K562 (cell line): ENCODE results near the gene DCAF6. TPM values are rescaled to one million over a fixed set of nuclear protein-coding genes. Genes with fewer than 3 reads are reported as not detected.

Experiments used
- CBX1 ChIP-seq: sonication (generic); IDR thresholded peaks from 2 replicates; pipeline ENCODE4 v1.6.1; 2016; ENCODE audit warnings: antibody characterized with exemption, low read depth, mild to moderate bottlenecking
- CBX5 ChIP-seq: IDR thresholded peaks from 2 replicates; pipeline ENCODE4 v1.6.1; 2014; ENCODE audit warnings: low read depth, borderline replicate concordance
- CC2D1A ChIP-seq: fragments of 450-650 bp; IDR thresholded peaks from 2 replicates; pipeline ENCODE4 v1.6.1; 2017; ENCODE audit warnings: mild to moderate bottlenecking
- HNRNPH1 ChIP-seq: fragments of 200-400 bp; formaldehyde crosslinking; optimal IDR thresholded peaks from 2 replicates; pipeline ENCODE3; 2017; ENCODE audit warnings: low read depth, mild to moderate bottlenecking, low read length, moderate library complexity
- NFE2L1 ChIP-seq: fragments of 450-650 bp; IDR thresholded peaks from 2 replicates; pipeline ENCODE4 v1.6.1; 2016; ENCODE audit warnings: missing genetic modification characterization, low read depth, mild to moderate bottlenecking, missing compliant biosample characterization, moderate library complexity, borderline replicate concordance
- NKRF ChIP-seq: fragments of 450-650 bp; IDR thresholded peaks from 2 replicates; pipeline ENCODE4 v1.6.1; 2016; ENCODE audit warnings: borderline replicate concordance
- PHF8 ChIP-seq: fragments of 200-600 bp; sonication (generic); IDR thresholded peaks from 2 replicates; pipeline ENCODE4 v1.6.1; 2012; ENCODE audit warnings: mixed run types, mild to moderate bottlenecking, inconsistent platforms, low read length, moderate library complexity, borderline replicate concordance
- PRMT5 ChIP-seq: sonication (generic); formaldehyde crosslinking; IDR thresholded peaks from 2 replicates; pipeline ENCODE4 v1.5.0; 2020; ENCODE audit warnings: missing genetic modification reagents
- PURB ChIP-seq: sonication (generic); formaldehyde crosslinking; IDR thresholded peaks from 2 replicates; pipeline ENCODE4 v1.9.0; 2021; ENCODE audit warnings: low read depth, mild to moderate bottlenecking, missing genetic modification reagents
- RFX5 ChIP-seq: IDR thresholded peaks from 2 replicates; pipeline ENCODE4 v1.6.1; 2011; ENCODE audit warnings: low read depth, mild to moderate bottlenecking, improper control_type of control experiment, low read length
- SLC30A9 ChIP-seq: fragments of 250-450 bp; sonication (Bioruptor Pico); IDR thresholded peaks from 2 replicates; pipeline ENCODE4 v1.8.0; 2022; ENCODE audit warnings: mild to moderate bottlenecking, moderate library complexity
- SOX6 ChIP-seq: fragments of 450-650 bp; IDR thresholded peaks from 2 replicates; pipeline ENCODE4 v1.6.1; 2014; ENCODE audit warnings: mild to moderate bottlenecking
- ZC3H4 ChIP-seq: sonication (generic); formaldehyde crosslinking; IDR thresholded peaks from 2 replicates; pipeline ENCODE4 v1.9.0; 2021; ENCODE audit warnings: missing genetic modification reagents, borderline replicate concordance
- ZNF133 ChIP-seq: fragments of 250-450 bp; sonication (Bioruptor Pico); IDR thresholded peaks from 2 replicates; pipeline ENCODE4 v1.4.0; 2020; ENCODE audit warnings: mild to moderate bottlenecking
- ZNF143 ChIP-seq: sonication (generic); formaldehyde crosslinking; IDR thresholded peaks from 2 replicates; pipeline ENCODE4 v1.9.0; 2022; ENCODE audit warnings: mild to moderate bottlenecking, missing genetic modification reagents
- ZNF444 ChIP-seq: fragments of 250-450 bp; sonication (Bioruptor Pico); IDR thresholded peaks from 2 replicates; pipeline ENCODE4 v1.4.0; 2020; ENCODE audit warnings: mild to moderate bottlenecking, moderate library complexity
- polyA plus RNA-seq, 8 experiments: library from polyadenylated mRNA; depleted of rRNA in 4 of 8; stranded (reverse) in 5 of 8; unstranded in 3 of 8; fragments of >200 nt; fragmentation: Nextera tagmentation in 2 of 8; fragmentation: Illumina TruSeq in 1 of 8; extraction: Ambion mirVana in 2 of 8; extraction: Trizol in 1 of 8; gene quantifications; 2 replicates each; pipeline versions ENCODE4 v1.2.1 to v1.2.3, GENCODE V29; 2011 to 2014; ENCODE audit warnings: inconsistent platforms in 1 of 8, missing spikeins in 1 of 8
- total RNA-seq, 7 experiments: library from RNA; depleted of rRNA in 6 of 7; stranded (reverse); fragments of >200 nt in 6 of 7; fragmentation: Illumina TruSeq in 2 of 7; extraction: Trizol in 2 of 7; gene quantifications; 2 replicates each; pipeline versions ENCODE4 v1.2.1 to v1.2.3, GENCODE V29; 2011 to 2021; ENCODE audit warnings: low replicate concordance in 1 of 7
- TF ChIP-seq, protein P1 (sequence below), 2 experiments: fragments of 450-650 bp; IDR thresholded peaks; 2 replicates each; pipeline ENCODE4 v1.6.1; 2016; ENCODE audit warnings: mild to moderate bottlenecking in 2 of 2, borderline replicate concordance in 1 of 2, low read depth in 1 of 2, moderate library complexity in 1 of 2

Gene DCAF6
- total and polyA plus RNA-seq, 9 of the 15 experiments (the other 6 are each of a cell fraction or from before 2014, with no cell fraction given) = 19.1 to 102 (median 46.3) TPM

DNA sequence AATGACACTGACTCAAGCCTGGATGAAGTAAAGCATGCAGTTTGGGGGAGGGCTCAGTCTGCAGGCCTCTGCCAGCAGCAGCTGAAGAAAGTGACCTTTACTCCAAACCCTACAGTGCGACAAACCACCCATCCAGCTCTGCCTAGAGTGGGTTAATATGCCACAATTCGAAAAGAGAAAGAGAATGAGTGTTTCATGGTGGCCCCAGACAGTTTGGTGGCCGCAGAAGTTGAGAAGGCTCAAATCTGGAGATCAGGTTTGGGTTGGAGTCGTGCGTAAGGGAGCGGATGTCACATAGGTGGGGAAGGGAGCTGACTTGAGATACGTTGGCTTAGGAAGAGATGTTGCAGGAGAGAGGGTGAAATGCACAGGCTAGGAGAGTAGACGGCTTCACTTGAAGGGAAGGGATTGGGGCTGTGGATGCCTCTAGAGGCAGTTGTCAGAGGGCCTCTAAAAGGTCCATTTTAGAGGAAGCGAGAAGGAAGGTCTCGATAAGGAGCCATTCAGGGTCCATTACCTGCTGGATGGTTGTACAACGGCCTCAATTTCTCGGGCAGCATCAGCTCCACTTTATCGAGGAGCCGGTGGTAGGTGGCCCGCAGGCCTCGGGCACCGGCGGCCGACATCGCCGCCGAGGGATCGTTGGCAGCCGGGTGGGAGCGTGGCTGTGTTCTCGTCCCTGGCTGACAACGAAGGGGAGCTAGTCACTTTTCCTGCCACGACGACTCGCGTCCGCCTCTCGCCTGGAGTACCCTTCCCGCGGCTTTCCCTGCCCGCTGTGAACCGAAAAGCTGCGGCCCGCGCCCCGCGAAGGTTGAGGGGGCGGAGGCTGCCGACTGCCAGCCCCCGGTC is 1.0 kb upstream of the DCAF6 start (continued):
- TF ChIP-seq, protein P1, sequence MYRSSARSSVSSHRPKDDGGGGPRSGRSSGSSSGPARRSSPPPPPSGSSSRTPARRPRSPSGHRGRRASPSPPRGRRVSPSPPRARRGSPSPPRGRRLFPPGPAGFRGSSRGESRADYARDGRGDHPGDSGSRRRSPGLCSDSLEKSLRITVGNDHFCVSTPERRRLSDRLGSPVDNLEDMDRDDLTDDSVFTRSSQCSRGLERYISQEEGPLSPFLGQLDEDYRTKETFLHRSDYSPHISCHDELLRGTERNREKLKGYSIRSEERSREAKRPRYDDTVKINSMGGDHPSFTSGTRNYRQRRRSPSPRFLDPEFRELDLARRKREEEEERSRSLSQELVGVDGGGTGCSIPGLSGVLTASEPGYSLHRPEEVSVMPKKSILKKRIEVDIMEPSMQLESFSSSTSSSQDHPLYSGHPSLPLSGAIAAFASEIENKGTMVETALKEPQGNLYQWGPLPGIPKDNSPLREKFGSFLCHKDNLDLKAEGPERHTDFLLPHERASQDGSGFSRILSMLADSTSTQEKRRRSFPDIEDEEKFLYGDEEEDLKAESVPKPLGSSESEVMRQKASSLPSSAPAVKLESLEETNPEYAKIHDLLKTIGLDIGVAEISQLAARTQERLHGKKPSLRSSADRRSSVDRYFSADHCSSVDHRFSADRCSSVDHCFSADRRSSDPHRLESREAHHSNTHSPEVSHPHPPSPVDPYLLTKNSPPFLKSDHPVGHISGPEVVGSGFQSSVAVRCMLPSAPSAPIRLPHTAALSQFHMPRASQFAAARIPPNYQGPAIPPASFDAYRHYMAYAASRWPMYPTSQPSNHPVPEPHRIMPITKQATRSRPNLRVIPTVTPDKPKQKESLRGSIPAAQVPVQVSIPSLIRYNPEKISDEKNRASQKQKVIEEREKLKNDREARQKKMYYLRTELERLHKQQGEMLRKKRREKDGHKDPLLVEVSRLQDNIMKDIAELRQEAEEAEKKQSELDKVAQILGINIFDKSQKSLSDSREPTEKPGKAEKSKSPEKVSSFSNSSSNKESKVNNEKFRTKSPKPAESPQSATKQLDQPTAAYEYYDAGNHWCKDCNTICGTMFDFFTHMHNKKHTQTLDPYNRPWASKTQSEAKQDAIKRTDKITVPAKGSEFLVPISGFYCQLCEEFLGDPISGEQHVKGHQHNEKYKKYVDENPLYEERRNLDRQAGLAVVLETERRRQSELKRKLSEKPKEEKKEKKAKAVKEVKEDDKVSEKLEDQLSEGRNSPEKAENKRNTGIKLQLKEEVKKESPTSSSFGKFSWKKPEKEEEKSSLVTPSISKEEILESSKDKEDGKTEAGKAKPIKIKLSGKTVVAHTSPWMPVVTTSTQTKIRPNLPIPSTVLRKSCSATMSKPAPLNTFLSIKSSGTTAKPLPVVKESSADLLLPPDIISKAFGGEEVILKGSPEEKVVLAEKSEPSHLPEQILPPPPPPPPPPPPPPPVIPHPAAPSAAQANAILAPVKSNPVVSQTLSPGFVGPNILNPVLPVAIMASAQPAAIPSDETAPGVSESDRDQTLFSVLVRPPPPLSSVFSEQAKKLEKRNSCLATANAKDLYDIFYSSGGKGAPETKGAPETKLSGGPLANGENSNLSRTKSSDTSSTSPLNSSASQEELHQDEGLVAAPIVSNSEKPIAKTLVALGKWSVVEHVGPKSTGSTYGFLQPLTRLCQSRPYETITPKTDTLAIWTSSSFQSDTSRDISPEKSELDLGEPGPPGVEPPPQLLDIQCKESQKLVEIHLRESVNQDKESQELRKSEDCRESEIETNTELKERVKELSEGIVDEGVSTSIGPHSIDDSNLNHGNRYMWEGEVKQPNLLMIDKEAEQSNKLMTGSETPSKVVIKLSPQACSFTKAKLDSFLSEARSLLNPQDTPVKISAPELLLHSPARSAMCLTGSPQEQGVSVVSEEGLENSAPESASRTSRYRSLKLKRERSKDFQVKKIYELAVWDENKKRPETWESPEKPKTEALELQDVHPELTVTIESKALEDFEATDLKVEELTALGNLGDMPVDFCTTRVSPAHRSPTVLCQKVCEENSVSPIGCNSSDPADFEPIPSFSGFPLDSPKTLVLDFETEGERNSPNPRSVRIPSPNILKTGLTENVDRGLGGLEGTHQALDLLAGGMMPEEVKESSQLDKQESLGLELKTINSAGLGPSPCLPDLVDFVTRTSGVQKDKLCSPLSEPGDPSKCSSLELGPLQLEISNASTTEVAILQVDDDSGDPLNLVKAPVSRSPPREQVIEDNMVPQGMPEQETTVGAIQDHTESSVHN (IDR thresholded peaks at IDR 0.05; ENCODE audit: borderline replicate concordance in 1 of 2, low read depth in 1 of 2) = no peak; a peak in 1 of 4 replicates
- TF ChIP-seq PRMT5 (CRISPR knock-in tag) = no peak
- TF ChIP-seq ZNF133 (CRISPR knock-in tag) = no peak
- TF ChIP-seq RFX5 = no peak
- TF ChIP-seq HNRNPH1 = no peak
- no peak for TF ChIP-seq CBX5
- TF ChIP-seq CBX1 = no peak; the same call in 1 of the 2 replicates
- TF ChIP-seq SLC30A9 (CRISPR knock-in tag) = no peak
- peak; percentile 76; the same call in 1 of the 2 replicates for TF ChIP-seq ZC3H4
- TF ChIP-seq ZNF143 = no peak
- TF ChIP-seq ZNF444 = peak; percentile 53; the same call in 1 of the 2 replicates
- no peak; the same call in 1 of the 2 replicates for TF ChIP-seq PURB (CRISPR knock-in tag)
- TF ChIP-seq CC2D1A = peak; percentile 65; the same call in 1 of the 2 replicates
- TF ChIP-seq SOX6 = no peak
- TF ChIP-seq PHF8 = peak; percentile 77; the same call in 1 of the 2 replicates
- peak; percentile 79 for TF ChIP-seq NKRF
- no peak for TF ChIP-seq NFE2L1 (tag)
